ENCODE results near the gene TANC1. TPM values are rescaled to one million over a fixed set of nuclear protein-coding genes. Genes with fewer than 3 reads are reported as not detected.

The TANC1 gene
- total RNA-seq, 1 donor from 2014 or later = 45.0 TPM

DNA sequence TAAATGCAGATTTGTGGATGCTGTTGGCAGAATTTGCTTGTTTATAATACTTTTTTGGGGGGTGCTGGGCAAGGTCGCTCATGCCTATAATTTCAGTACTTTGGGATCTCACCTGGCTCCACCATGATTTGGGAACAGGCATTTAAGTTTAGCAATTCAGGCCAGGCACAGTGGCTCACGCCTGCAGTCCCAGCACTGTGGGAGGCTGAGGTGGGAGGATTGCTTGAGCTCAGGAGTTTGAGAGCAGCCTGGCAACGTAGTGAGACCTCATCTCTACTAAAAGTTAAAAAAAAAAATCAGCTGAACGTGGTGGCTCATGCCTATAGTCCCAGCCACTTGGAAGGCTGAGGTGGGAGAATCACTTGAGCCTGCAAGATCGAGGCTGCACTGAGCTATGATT lies 20.7 kb downstream of the TANC1 start:
- Mint-ChIP-seq H3K4me1 (ENCODE audit: low read depth, unreplicated experiment) (peaks cover 41% of the 10 kb centered on the region), H3K4me3 (ENCODE audit: unreplicated experiment) (no peak overlapping the region), H3K27ac (ENCODE audit: unreplicated experiment) (no peak overlapping the region), H3K9me3 (ENCODE audit: unreplicated experiment) (no peaks in the 10 kb centered on the region), H3K36me3 (ENCODE audit: low read depth, unreplicated experiment) (peaks cover 6% of the 10 kb centered on the region), H3K27me3 (ENCODE audit: low read depth, unreplicated experiment) (no peaks in the 10 kb centered on the region)
- no peak overlapping the region for H3K27ac ChIP-seq (ENCODE audit: low read depth, low read length)
- no peaks in the 10 kb centered on the region for H3K27me3 ChIP-seq (ENCODE audit: insufficient read depth, low read length)
- TF ChIP-seq EZH2 (IDR thresholded peaks at IDR 0.05; ENCODE audit: insufficient read depth, low read length) = no peak
- TF ChIP-seq, protein P1, sequence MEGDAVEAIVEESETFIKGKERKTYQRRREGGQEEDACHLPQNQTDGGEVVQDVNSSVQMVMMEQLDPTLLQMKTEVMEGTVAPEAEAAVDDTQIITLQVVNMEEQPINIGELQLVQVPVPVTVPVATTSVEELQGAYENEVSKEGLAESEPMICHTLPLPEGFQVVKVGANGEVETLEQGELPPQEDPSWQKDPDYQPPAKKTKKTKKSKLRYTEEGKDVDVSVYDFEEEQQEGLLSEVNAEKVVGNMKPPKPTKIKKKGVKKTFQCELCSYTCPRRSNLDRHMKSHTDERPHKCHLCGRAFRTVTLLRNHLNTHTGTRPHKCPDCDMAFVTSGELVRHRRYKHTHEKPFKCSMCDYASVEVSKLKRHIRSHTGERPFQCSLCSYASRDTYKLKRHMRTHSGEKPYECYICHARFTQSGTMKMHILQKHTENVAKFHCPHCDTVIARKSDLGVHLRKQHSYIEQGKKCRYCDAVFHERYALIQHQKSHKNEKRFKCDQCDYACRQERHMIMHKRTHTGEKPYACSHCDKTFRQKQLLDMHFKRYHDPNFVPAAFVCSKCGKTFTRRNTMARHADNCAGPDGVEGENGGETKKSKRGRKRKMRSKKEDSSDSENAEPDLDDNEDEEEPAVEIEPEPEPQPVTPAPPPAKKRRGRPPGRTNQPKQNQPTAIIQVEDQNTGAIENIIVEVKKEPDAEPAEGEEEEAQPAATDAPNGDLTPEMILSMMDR (IDR thresholded peaks at IDR 0.05; ENCODE audit: insufficient read depth, low read depth, low read length) = no peak
- H3K9ac ChIP-seq (ENCODE audit: low read length) = no peak overlapping the region
- peaks cover 94% of the 10 kb centered on the region for H3K79me2 ChIP-seq (ENCODE audit: insufficient read depth, low read length)
- FAIRE-seq (no peak), DNase-seq (ENCODE audit: low read depth) (no peak)
- H3K4me2 ChIP-seq (ENCODE audit: low read length) = no peak overlapping the region
- no peaks in the 10 kb centered on the region for H3K9me3 ChIP-seq (ENCODE audit: insufficient read depth, low read depth, low read length)
- H3K4me3 ChIP-seq (ENCODE audit: insufficient read depth, low read depth, low read length) = no peak overlapping the region
- no peaks in the 10 kb centered on the region for H3K36me3 ChIP-seq (ENCODE audit: insufficient read depth, low read length)
- peaks cover 19% of the 10 kb centered on the region for H3K4me1 ChIP-seq (ENCODE audit: insufficient read depth, low read length)
- peaks cover 76% of the 10 kb centered on the region for H4K20me1 ChIP-seq (ENCODE audit: insufficient read depth, low read length)
- H2AFZ ChIP-seq (ENCODE audit: low read depth, low read length) = no peak overlapping the region

DNA sequence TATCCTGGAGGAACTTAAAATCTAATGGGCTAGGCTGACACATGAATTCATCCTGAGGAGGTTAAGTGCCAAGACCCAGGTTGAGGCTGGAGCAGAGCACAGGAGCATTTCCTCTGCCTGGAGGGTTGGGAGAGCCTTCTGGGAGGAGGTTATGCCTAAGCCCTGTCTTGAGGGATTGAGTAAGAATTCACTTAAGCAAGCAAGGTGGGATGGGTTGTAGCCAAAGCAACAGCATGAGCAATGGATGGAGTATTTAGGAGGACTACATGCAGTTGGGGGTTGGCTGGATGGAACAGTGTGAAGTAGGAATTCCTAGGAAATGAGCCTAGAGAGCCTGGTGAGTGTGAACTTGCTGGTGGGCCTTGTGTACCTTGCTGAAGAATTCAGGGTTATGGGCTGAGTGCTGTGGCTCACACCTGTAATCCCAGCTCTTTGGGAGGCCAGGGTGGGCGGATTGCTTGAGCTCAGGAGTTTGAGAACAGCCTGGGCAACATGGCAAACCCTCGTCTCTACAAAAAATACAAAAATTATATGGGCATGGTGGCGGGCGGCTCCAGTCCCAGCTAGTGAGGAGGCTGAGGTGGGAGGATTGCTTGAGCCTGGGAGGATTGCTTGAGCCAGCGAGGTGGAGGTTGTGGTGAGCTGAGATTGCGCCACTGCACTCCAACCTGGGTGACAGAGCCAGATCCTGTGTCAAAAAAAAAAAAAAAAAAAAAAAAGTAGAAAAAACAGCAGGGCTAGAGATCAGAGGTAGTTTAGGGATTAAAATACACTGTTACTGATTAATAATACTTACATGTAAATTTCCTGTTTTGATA lies 22.2 kb downstream of the TANC1 start:
- no peaks in the 10 kb centered on the region for H3K9me3 ChIP-seq (ENCODE audit: insufficient read depth, low read depth, low read length)
- no peak overlapping the region for H3K9ac ChIP-seq (ENCODE audit: low read length)
- no peaks in the 10 kb centered on the region for H3K36me3 ChIP-seq (ENCODE audit: insufficient read depth, low read length)
- DNase-seq (ENCODE audit: low read depth) = peak; percentile 100
- H3K27ac ChIP-seq (ENCODE audit: low read depth, low read length) = peak overlapping the region; percentile 57
- Mint-ChIP-seq H3K36me3 (ENCODE audit: low read depth, unreplicated experiment) (peaks cover 6% of the 10 kb centered on the region), H3K4me1 (ENCODE audit: low read depth, unreplicated experiment) (peaks cover 35% of the 10 kb centered on the region), H3K4me3 (ENCODE audit: unreplicated experiment) (no peak overlapping the region), H3K27ac (ENCODE audit: unreplicated experiment) (peak overlapping the region; percentile 64), H3K27me3 (ENCODE audit: low read depth, unreplicated experiment) (no peaks in the 10 kb centered on the region), H3K9me3 (ENCODE audit: unreplicated experiment) (no peaks in the 10 kb centered on the region)
- H3K27me3 ChIP-seq (ENCODE audit: insufficient read depth, low read length) = no peaks in the 10 kb centered on the region
- no peak for TF ChIP-seq EZH2 (IDR thresholded peaks at IDR 0.05; ENCODE audit: insufficient read depth, low read length)
- TF ChIP-seq, protein P1 (IDR thresholded peaks at IDR 0.05; ENCODE audit: insufficient read depth, low read depth, low read length) = no peak
- peaks cover 94% of the 10 kb centered on the region for H3K79me2 ChIP-seq (ENCODE audit: insufficient read depth, low read length)
- H3K4me2 ChIP-seq (ENCODE audit: low read length) = peak overlapping the region; percentile 38
- H2AFZ ChIP-seq (ENCODE audit: low read depth, low read length) = no peak overlapping the region
- FAIRE-seq = peak; percentile 78
- H4K20me1 ChIP-seq (ENCODE audit: insufficient read depth, low read length) = peaks cover 76% of the 10 kb centered on the region
- H3K4me1 ChIP-seq (ENCODE audit: insufficient read depth, low read length) = peaks cover 22% of the 10 kb centered on the region
- H3K4me3 ChIP-seq (ENCODE audit: insufficient read depth, low read depth, low read length) = no peak overlapping the region

DNA sequence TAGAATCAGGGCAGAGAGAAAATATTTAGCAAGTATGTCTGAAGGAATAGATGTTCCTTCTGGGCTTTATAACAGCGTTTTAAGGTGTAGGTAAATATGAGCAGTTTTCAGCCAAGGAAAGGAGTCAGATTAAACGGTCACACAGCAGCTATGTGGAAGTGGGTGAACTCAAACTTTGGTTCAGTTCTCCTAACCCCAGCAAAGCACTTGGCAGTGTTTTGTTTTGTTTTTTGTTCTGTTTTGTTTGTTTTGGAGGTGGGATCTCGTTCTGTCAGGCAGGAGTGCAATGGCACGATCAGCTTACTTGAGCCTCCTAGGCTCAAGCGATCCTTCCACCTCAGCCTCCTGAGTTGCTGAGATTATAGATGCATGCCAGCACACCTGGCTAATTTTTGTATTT lies 24.6 kb downstream of the TANC1 start:
- H2AFZ ChIP-seq (ENCODE audit: low read depth, low read length) = no peak overlapping the region
- no peak overlapping the region for H3K4me3 ChIP-seq (ENCODE audit: insufficient read depth, low read depth, low read length)
- Mint-ChIP-seq H3K4me1 (ENCODE audit: low read depth, unreplicated experiment) (peaks cover 43% of the 10 kb centered on the region), H3K9me3 (ENCODE audit: unreplicated experiment) (no peaks in the 10 kb centered on the region), H3K27ac (ENCODE audit: unreplicated experiment) (no peak overlapping the region), H3K36me3 (ENCODE audit: low read depth, unreplicated experiment) (no peaks in the 10 kb centered on the region), H3K4me3 (ENCODE audit: unreplicated experiment) (no peak overlapping the region), H3K27me3 (ENCODE audit: low read depth, unreplicated experiment) (no peaks in the 10 kb centered on the region)
- H3K79me2 ChIP-seq (ENCODE audit: insufficient read depth, low read length) = peaks cover 94% of the 10 kb centered on the region
- DNase-seq (ENCODE audit: low read depth) (no peak), FAIRE-seq (no peak)
- H3K36me3 ChIP-seq (ENCODE audit: insufficient read depth, low read length) = no peaks in the 10 kb centered on the region
- no peaks in the 10 kb centered on the region for H3K9me3 ChIP-seq (ENCODE audit: insufficient read depth, low read depth, low read length)
- no peaks in the 10 kb centered on the region for H3K27me3 ChIP-seq (ENCODE audit: insufficient read depth, low read length)
- no peak overlapping the region for H3K9ac ChIP-seq (ENCODE audit: low read length)
- peaks cover 66% of the 10 kb centered on the region for H4K20me1 ChIP-seq (ENCODE audit: insufficient read depth, low read length)
- peaks cover 22% of the 10 kb centered on the region for H3K4me1 ChIP-seq (ENCODE audit: insufficient read depth, low read length)
- H3K27ac ChIP-seq (ENCODE audit: low read depth, low read length) = no peak overlapping the region
- TF ChIP-seq EZH2 (IDR thresholded peaks at IDR 0.05; ENCODE audit: insufficient read depth, low read length) = no peak
- TF ChIP-seq, protein P1 (IDR thresholded peaks at IDR 0.05; ENCODE audit: insufficient read depth, low read depth, low read length) = no peak
- H3K4me2 ChIP-seq (ENCODE audit: low read length) = no peak overlapping the region

Measured in astrocyte (in vitro differentiated cells and primary cell).